Right ventricle myocardium superior (tissue), 1 donor: Measurements from ENCODE around the gene IQSEC1. TPM values are rescaled to one million over a fixed set of nuclear protein-coding genes. Genes with fewer than 3 reads are reported as not detected.

ENCODE experiments used
- ATAC-seq: fragments of 200-7000 bp; cut with Tn5 transposase; one replicate; pipeline ENCODE4 v1.9.1; 2020; ENCODE audit warnings: mild to moderate bottlenecking; ENCODE audit not compliant: poor library complexity
- DNase-seq: peaks from one replicate; pipeline ENCODE4 v3.0.0-alpha.2; 2020
- intact Hi-C: fragments of 100-400 bp; cut with DNase I; formaldehyde crosslinking; loops from one replicate; pipeline ENCODE4 v1.11.2; 2022
- total RNA-seq: library from RNA; stranded (reverse); fragmentation: NEBNext Ultra II Directional; extraction: Animal tissue kit (Norgen Biotek cat#: 25700); gene quantifications from one replicate; pipeline ENCODE4 v1.2.1, GENCODE V29; 2021
- donor health status: DM: no; HTN: yes; CAD: no; lungs with severe emphysema.

Gene IQSEC1
- total RNA-seq, 1 donor from 2014 or later, result 78.6 TPM

- ATAC-seq, result peak; percentile 33
- intact Hi-C loops, result no loop called here
- peak; percentile 84 for DNase-seq
These were observed 125.5 kb downstream of the IQSEC1 start for GRCh38 chr3:12947504-12948369.

GRCh38 chr3:12946649-12947316 lies 126.4 kb downstream of the IQSEC1 start:
- ATAC-seq (no peak), DNase-seq (no peak)
- intact Hi-C loops, result no loop called here

GRCh38 chr3:12946251-12946648 lies 127.0 kb downstream of the IQSEC1 start:
- DNase-seq (no peak), ATAC-seq (no peak)
- intact Hi-C loops, result no loop called here

GRCh38 chr3:12944849-12945248 lies 128.4 kb downstream of the IQSEC1 start:
- DNase-seq, result no peak
- ATAC-seq, result no peak
- intact Hi-C loops, result no loop called here

- ATAC-seq (peak; percentile 27), DNase-seq (no peak)
- intact Hi-C loops, result no loop called here
These were observed 128.8 kb downstream of the IQSEC1 start for GRCh38 chr3:12944413-12944812.

GRCh38 chr3:12943124-12944021 lies 129.9 kb downstream of the IQSEC1 start:
- peak; percentile 72 for DNase-seq
- intact Hi-C loops, result no loop called here
- peak; percentile 78 for ATAC-seq

- ATAC-seq (no peak), DNase-seq (no peak)
- intact Hi-C loops, result no loop called here
These were observed 131.7 kb downstream of the IQSEC1 start for GRCh38 chr3:12941495-12942023.

- ATAC-seq, result no peak
- no peak for DNase-seq
- intact Hi-C loops, result no loop called here
These were observed 132.4 kb downstream of the IQSEC1 start for GRCh38 chr3:12940854-12941253.

GRCh38 chr3:12939137-12939536 lies 134.1 kb downstream of the IQSEC1 start:
- intact Hi-C loops, result no loop called here
- ATAC-seq (no peak), DNase-seq (no peak)

GRCh38 chr3:12938258-12938711 lies 134.9 kb downstream of the IQSEC1 start:
- DNase-seq (no peak), ATAC-seq (peak; percentile 28)
- intact Hi-C loops, result no loop called here

- DNase-seq (no peak), ATAC-seq (no peak)
- intact Hi-C loops, result no loop called here
These were observed 137.1 kb downstream of the IQSEC1 start for GRCh38 chr3:12935861-12936830.

GRCh38 chr3:12935023-12935860 lies 138.0 kb downstream of the IQSEC1 start:
- ATAC-seq (no peak), DNase-seq (no peak)
- intact Hi-C loops, result no loop called here

GRCh38 chr3:12934431-12934830 lies 138.8 kb downstream of the IQSEC1 start:
- DNase-seq, result peak; percentile 83
- intact Hi-C loops, result loop anchor here (5.0 kb wide), 1 partner anchor 53 kb away; no protein-coding TSS in a partner anchor
- ATAC-seq, result peak; percentile 68

- intact Hi-C loops, result loop anchor here (5.0 kb wide), 1 partner anchor 53 kb away; no protein-coding TSS in a partner anchor
- ATAC-seq, result no peak
- DNase-seq, result no peak
These were observed 139.3 kb downstream of the IQSEC1 start for GRCh38 chr3:12933901-12934300.

GRCh38 chr3:12932754-12933153 lies 140.5 kb downstream of the IQSEC1 start:
- intact Hi-C loops, result loop anchor here (5.0 kb wide), 1 partner anchor 55 kb away; no protein-coding TSS in a partner anchor
- no peak for ATAC-seq

GRCh38 chr3:12932347-12932746 lies 140.9 kb downstream of the IQSEC1 start:
- DNase-seq, result peak; percentile 74
- intact Hi-C loops, result loop anchor here (5.0 kb wide), 1 partner anchor 55 kb away; no protein-coding TSS in a partner anchor
- ATAC-seq, result peak; percentile 72

More at GRCh38 chr3:12932754-12933153, 140.5 kb downstream of the IQSEC1 start:
- no peak for DNase-seq
